ENCODE data around the gene CCDC86.

The CCDC86 gene

DNA sequence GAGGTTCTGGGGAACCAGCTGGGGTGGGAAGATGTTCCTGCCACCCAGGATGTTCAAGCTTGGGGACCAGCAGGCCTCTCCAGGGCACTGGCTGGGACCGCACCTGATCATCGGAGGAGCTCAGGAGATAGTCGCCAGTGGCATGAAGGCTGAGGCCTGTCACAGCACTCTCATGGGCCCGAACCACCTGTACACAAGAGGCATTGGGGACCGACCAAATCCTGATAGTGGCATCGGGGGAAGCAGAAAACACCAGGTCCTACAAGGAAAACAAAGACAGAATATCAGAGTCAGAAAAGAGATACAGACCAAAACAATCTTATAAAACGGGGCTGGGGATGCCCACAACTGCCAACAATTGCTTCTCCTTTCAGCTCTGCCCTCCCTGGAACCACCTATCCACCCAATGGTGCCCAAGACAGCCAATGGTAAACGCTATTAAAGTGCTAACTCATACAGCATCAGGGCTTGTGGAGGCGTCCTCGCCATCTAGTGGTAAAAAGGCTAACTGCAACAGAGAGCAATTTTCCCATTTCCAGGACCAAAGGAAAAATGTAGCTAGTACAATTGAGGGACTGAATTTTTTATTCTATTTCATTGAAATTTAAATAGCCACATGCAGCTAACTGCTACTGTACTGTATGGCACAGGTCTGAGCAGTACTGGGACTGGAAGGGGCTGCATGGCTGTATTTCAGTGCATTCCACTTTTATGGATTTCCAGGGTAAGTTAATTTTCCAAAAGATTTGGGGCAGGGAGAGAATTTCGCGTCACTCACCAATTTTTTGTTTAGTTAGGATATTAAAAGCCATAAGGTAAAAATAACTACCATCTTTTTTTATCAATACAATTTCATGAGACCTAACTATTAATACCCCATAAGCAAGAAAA lies 57.4 kb downstream of the CCDC86 start:
- peak; percentile 71 for DNase-seq

DNA sequence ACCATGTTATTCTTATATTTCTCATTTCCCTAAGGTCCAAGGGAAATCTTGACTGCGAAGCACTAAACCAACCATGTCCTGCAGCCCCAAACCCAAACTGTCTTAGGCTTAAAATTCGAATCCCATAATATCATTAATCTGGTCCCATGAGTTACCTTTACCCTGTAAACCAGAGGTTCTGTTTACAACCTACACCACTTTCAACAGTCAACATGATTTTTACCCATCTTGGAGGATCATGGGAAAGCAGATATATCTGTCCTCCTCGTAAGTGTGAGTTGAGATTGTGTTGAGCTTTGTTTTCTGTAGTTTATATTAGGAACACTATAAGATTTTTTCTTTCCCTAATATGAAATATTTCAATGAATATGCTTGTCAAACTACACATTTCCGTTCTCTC lies 58.1 kb downstream of the CCDC86 start:
- no peak for DNase-seq

Data from suppressor macrophage treated with lipopolysaccharide for 4 hours (primary cell).